Lower lobe of right lung (tissue), 2 donors: ENCODE data around the gene PDE2A. TPM values are rescaled to one million over a fixed set of nuclear protein-coding genes. Genes with fewer than 3 reads are reported as not detected.

ENCODE experiments used
- ATAC-seq, 2 donors: fragments of 200-7000 bp; cut with Tn5 transposase; one replicate each; pipeline ENCODE4 v1.9.1; 2020 to 2022; ENCODE audit warnings: mild to moderate bottlenecking in 2 of 2, moderate library complexity in 2 of 2
- DNase-seq: peaks from one replicate; pipeline ENCODE4 v3.0.0-alpha.2; 2020
- H3K27ac ChIP-seq: fragments of 200-600 bp; one replicate; pipeline ENCODE4 v1.8.0; 2022
- H3K27me3 ChIP-seq: fragments of 200-600 bp; one replicate; pipeline ENCODE4 v1.8.0; 2022; ENCODE audit warnings: low read depth
- H3K36me3 ChIP-seq: fragments of 200-600 bp; one replicate; pipeline ENCODE4 v1.8.0; 2022; ENCODE audit warnings: mild to moderate bottlenecking
- H3K4me1 ChIP-seq: fragments of 200-600 bp; one replicate; pipeline ENCODE4 v1.8.0; 2022
- H3K4me3 ChIP-seq: fragments of 200-600 bp; one replicate; pipeline ENCODE4 v1.8.0; 2022; ENCODE audit warnings: mild to moderate bottlenecking
- H3K9me3 ChIP-seq: fragments of 200-600 bp; one replicate; pipeline ENCODE4 v1.8.0; 2022
- intact Hi-C: fragments of 100-400 bp; cut with DNase I; formaldehyde crosslinking; loops from one replicate; pipeline ENCODE4 v1.11.0; 2022
- microRNA-seq: library from miRNA; unstranded; fragments of <30 nt; microRNA quantifications from one replicate; pipeline ENCODE4 v1.2.0, GENCODE V29; 2020; ENCODE audit warnings: borderline number of aligned reads
- total RNA-seq: library from RNA; stranded (reverse); fragmentation: NEBNext Ultra II Directional; extraction: Animal tissue kit (Norgen Biotek cat#: 25700); gene quantifications from one replicate; pipeline ENCODE4 v1.2.1, GENCODE V29; 2021
- TF ChIP-seq, protein P1 (sequence below): fragments of 200-600 bp; IDR thresholded peaks from one replicate; pipeline ENCODE4 v1.8.0; 2022; ENCODE audit warnings: antibody characterized with exemption, mild to moderate bottlenecking
- donor health status: DM: no; HTN: yes; CAD: no; lungs with severe emphysema.

Gene PDE2A
- total RNA-seq, 1 donor from 2014 or later, result 19.5 TPM

DNA sequence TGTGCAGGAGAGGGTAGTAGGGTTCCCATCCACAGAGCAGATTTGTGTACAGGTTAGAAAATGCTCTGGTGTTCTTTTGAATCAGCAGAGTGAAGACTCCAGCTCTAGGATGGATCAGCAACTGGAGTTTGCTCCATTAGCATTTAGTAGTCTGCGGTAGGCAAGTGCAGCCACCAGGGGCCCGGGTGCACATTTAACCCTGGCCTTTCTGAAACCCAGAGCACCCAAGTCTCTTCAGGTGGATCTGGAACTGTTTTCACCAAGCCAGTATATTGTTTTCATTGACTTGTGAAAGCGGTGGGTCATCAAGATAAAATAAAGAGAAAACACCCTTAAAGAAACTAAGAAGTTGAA is 139.1 kb downstream of the PDE2A start:
- DNase-seq (no peak), ATAC-seq (peak in 1 of 2 donors; percentile 24)
- intact Hi-C loops, result no loop called here
- Histone ChIP-seq H3K27ac (no peak overlapping the region), H3K9me3 (no peaks in the 10 kb centered on the region), H3K4me1 (no peaks in the 10 kb centered on the region), H3K36me3 (no peaks in the 10 kb centered on the region), H3K27me3 (peaks cover 6% of the 10 kb centered on the region), H3K4me3 (no peak overlapping the region)
- TF ChIP-seq, protein P1, sequence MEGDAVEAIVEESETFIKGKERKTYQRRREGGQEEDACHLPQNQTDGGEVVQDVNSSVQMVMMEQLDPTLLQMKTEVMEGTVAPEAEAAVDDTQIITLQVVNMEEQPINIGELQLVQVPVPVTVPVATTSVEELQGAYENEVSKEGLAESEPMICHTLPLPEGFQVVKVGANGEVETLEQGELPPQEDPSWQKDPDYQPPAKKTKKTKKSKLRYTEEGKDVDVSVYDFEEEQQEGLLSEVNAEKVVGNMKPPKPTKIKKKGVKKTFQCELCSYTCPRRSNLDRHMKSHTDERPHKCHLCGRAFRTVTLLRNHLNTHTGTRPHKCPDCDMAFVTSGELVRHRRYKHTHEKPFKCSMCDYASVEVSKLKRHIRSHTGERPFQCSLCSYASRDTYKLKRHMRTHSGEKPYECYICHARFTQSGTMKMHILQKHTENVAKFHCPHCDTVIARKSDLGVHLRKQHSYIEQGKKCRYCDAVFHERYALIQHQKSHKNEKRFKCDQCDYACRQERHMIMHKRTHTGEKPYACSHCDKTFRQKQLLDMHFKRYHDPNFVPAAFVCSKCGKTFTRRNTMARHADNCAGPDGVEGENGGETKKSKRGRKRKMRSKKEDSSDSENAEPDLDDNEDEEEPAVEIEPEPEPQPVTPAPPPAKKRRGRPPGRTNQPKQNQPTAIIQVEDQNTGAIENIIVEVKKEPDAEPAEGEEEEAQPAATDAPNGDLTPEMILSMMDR, result no peak

DNA sequence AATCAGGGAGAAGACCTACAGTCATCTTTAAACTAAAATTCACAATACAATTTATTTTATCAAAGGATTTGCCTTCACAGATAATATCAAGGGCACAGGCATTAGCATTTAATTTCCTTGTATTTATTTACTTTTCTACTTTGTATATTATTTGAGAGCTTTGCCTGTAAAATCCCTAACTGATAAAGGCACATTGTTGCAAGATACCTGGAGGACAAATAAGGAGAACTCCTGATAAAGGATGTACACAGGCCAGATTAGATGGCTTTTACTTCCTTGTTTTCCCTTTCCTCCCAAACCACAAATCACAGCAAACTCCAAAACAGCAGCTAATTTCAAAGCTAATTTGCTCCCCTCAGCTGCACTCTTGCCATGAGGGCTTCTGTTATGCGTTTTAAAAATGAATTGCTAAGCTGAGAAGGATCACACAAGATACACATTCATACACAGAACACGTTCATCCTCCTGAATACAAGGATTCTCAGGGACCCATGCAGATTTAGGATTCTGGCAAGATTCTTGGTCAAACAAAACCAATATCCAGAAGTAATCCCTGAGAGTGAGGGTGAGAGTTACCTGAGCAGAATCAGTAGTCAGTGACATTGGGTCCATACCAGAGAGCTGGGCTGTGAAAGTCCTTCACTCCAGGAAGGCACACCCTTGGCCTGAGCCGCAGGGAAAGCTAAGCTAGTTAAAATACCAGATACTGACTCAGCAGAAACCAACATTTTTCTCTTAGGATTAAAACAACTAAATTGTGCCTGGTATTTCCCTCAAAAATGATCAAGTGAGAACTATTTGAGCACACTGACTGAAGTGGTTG is 139.6 kb downstream of the PDE2A start:
- no peak for DNase-seq
- intact Hi-C loops, result no loop called here
- no peak for ATAC-seq

DNA sequence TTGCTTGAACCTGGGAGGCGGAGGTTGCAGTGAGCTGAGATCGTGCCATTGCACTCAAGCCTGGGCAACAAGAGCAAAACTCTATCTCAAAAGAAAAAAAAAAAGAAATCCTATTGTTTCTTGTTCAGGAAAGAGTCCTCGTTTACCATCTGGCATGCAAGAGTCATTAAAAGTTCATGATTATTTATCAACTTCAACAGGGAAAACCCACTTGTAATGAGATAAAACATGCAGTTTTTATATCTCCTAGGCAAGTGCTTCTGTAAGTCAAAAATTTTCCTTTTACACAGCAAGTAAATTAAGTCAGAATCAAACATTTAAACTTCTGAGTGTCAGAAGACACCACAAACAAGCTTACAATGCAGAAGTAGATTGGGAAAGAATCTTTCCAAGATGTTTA is 145.2 kb downstream of the PDE2A start:
- intact Hi-C loops, result no loop called here
- no peaks in the 10 kb centered on the region for H3K4me1 ChIP-seq
- DNase-seq (no peak), ATAC-seq (no peak)
- no peaks in the 10 kb centered on the region for H3K27me3 ChIP-seq
- H3K9me3 ChIP-seq, result no peaks in the 10 kb centered on the region
- H3K36me3 ChIP-seq, result no peaks in the 10 kb centered on the region
- no peak overlapping the region for H3K27ac ChIP-seq
- no peak overlapping the region for H3K4me3 ChIP-seq
- TF ChIP-seq, protein P1, result no peak

More for the DNA sequence above, 139.6 kb downstream of the PDE2A start:
- no peaks in the 10 kb centered on the region for H3K4me1 ChIP-seq
- no peaks in the 10 kb centered on the region for H3K36me3 ChIP-seq
- TF ChIP-seq, protein P1, result no peak
- H3K9me3 ChIP-seq, result no peaks in the 10 kb centered on the region
- H3K27me3 ChIP-seq, result no peaks in the 10 kb centered on the region
- H3K27ac ChIP-seq, result no peak overlapping the region
- no peak overlapping the region for H3K4me3 ChIP-seq

DNA sequence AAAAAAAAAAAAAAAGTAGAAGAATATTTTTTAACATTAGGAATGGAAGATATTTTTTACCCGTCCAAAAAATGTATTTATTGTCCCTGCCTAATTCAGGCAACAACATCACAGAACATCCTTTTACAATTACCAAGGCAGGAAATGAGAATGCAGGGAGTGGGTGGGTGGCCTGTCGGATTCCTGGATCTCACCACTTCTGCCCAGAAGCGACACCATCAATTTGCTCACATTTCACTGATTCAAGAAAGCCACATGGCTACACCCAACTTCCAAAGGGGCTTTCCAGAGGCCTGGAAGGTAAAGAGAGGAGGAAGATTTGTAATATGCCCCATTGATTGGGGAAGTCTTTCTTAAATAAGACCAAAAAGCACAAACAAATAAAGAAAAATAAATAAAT is 146.1 kb downstream of the PDE2A start:
- no peaks in the 10 kb centered on the region for H3K36me3 ChIP-seq
- no peaks in the 10 kb centered on the region for H3K9me3 ChIP-seq
- TF ChIP-seq, protein P1, result no peak
- H3K4me3 ChIP-seq, result no peak overlapping the region
- H3K27me3 ChIP-seq, result no peaks in the 10 kb centered on the region
- intact Hi-C loops, result no loop called here
- DNase-seq, result no peak
- no peak for ATAC-seq
- no peaks in the 10 kb centered on the region for H3K4me1 ChIP-seq
- H3K27ac ChIP-seq, result no peak overlapping the region

Small RNA genes lying within 50 kb of the gene (microRNA-seq; reads per million reads assigned to microRNA genes)
- 2,871 reads per million, percentile 87 among the genes with 10 or more reads in this experiment for gene MIR139

Other genes starting within 250 kb of the PDE2A start
- gene CLPB, start 239.9 kb downstream of the PDE2A start, total RNA-seq, result 25.7 TPM
- gene ARAP1, start 78.0 kb upstream of the PDE2A start, total RNA-seq, result 276 TPM
- 126 TPM for gene STARD10, start 119.6 kb upstream of the PDE2A start, total RNA-seq
- gene ATG16L2, start 140.0 kb upstream of the PDE2A start, total RNA-seq, result 104 TPM